Measurements from ENCODE around the gene SYAP1.

DNA sequence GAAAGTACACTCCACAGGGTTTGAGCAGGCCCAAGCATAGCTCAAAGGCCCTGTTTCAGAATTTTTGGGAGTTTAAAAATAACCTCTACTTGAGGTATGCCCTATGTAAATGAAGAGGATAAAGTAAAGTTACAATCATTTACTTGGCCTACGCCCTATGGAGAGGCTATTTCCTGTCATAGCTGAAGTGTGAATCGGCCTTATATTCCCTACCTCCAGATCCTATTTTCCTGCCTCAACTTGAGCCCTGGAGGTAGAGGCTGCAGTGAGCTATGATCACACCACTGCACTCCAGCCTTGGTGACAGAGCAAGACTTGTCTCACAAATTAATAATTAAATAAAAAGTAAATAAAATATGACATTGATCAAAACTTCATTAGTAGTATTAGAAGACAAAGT lies 55.3 kb downstream of the SYAP1 start:
- TF ChIP-seq POLR2AphosphoS5 (IDR thresholded peaks at IDR 0.05) (no peak), EP300 (IDR thresholded peaks at IDR 0.05) (no peak), POLR2A (IDR thresholded peaks at IDR 0.05) (no peak)
- TF ChIP-seq, protein P1, sequence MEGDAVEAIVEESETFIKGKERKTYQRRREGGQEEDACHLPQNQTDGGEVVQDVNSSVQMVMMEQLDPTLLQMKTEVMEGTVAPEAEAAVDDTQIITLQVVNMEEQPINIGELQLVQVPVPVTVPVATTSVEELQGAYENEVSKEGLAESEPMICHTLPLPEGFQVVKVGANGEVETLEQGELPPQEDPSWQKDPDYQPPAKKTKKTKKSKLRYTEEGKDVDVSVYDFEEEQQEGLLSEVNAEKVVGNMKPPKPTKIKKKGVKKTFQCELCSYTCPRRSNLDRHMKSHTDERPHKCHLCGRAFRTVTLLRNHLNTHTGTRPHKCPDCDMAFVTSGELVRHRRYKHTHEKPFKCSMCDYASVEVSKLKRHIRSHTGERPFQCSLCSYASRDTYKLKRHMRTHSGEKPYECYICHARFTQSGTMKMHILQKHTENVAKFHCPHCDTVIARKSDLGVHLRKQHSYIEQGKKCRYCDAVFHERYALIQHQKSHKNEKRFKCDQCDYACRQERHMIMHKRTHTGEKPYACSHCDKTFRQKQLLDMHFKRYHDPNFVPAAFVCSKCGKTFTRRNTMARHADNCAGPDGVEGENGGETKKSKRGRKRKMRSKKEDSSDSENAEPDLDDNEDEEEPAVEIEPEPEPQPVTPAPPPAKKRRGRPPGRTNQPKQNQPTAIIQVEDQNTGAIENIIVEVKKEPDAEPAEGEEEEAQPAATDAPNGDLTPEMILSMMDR (IDR thresholded peaks at IDR 0.05): no peak

Measured in upper lobe of left lung (tissue), 4 donors.